GM21619 (cell line): ENCODE results near the gene QRFP.
"Not testable (repeated sequence)": the region's sequence is repeated elsewhere in the genome, so short reads cannot be mapped to it uniquely, and the experiment has no call there.

Experiments used
- ATAC-seq: cut with Tn5 transposase; IDR thresholded peaks from one replicate; pipeline ENCODE4 v1.9.1; 2021; ENCODE audit not compliant: unreplicated experiment

The QRFP gene

GRCh38 chr9:130920233-130920632, 23.6 kb upstream of the QRFP start:
- no peak for ATAC-seq

GRCh38 chr9:130919559-130920145, 23.0 kb upstream of the QRFP start:
- no peak for ATAC-seq

GRCh38 chr9:130918826-130919558, 22.4 kb upstream of the QRFP start:
- ATAC-seq = no peak

- ATAC-seq = no peak
These were observed 21.7 kb upstream of the QRFP start for GRCh38 chr9:130918101-130918825.

GRCh38 chr9:130917168-130917960, 20.8 kb upstream of the QRFP start:
- no peak for ATAC-seq

- ATAC-seq = no peak
These were observed 18.5 kb upstream of the QRFP start for GRCh38 chr9:130915096-130915447.

- ATAC-seq = no peak
These were observed 17.9 kb upstream of the QRFP start for GRCh38 chr9:130914417-130915095.

GRCh38 chr9:130913599-130914416, 17.2 kb upstream of the QRFP start:
- ATAC-seq = no peak

- ATAC-seq = no peak
These were observed 16.5 kb upstream of the QRFP start for GRCh38 chr9:130912932-130913598.

GRCh38 chr9:130911254-130912049, 14.8 kb upstream of the QRFP start:
- no peak for ATAC-seq

- ATAC-seq = not testable (repeated sequence)
These were observed 14.1 kb upstream of the QRFP start for GRCh38 chr9:130910670-130911069.

- ATAC-seq = not testable (repeated sequence)
These were observed 13.4 kb upstream of the QRFP start for GRCh38 chr9:130910041-130910440.

GRCh38 chr9:130908878-130909355, 12.3 kb upstream of the QRFP start:
- ATAC-seq = no peak

- ATAC-seq = no peak
These were observed 11.7 kb upstream of the QRFP start for GRCh38 chr9:130908146-130908877.

- no peak for ATAC-seq
These were observed 10.3 kb upstream of the QRFP start for GRCh38 chr9:130906735-130907416.

- no peak for ATAC-seq
These were observed 9.5 kb upstream of the QRFP start for GRCh38 chr9:130905902-130906734.
